ENCODE measurements around the gene BPTF.

- no peak for TF ChIP-seq CTCF (IDR thresholded peaks at IDR 0.05)
- no peak for TF ChIP-seq POLR2A (IDR thresholded peaks at IDR 0.05)
These were observed 148.9 kb downstream of the BPTF start for GRCh38 chr17:67974185-67974584.
